Adipocyte (in vitro differentiated cells): Measurements from ENCODE around the gene SLC44A5.

Experiments
- DNase-seq: peaks from one replicate; pipeline ENCODE4 v3.0.0-alpha.2; 2015; ENCODE audit warnings: low read depth
- H3K27me3 ChIP-seq: replicated peaks from 2 replicates; pipeline ENCODE4 v1.7.0; 2013; ENCODE audit warnings: mild to moderate bottlenecking, low read length, moderate library complexity; ENCODE audit not compliant: control insufficient read depth, insufficient read depth
- H3K36me3 ChIP-seq: 2 replicates; pipeline ENCODE4 v1.7.0; 2013; ENCODE audit warnings: low read length, mild to moderate bottlenecking, moderate library complexity; ENCODE audit not compliant: control insufficient read depth, insufficient read depth, severe bottlenecking
- H3K4me1 ChIP-seq: 2 replicates; pipeline ENCODE4 v1.7.0; 2013; ENCODE audit warnings: mild to moderate bottlenecking, low read length, moderate library complexity; ENCODE audit not compliant: control insufficient read depth, insufficient read depth
- H3K4me3 ChIP-seq: 2 replicates; pipeline ENCODE4 v1.7.0; 2013; ENCODE audit warnings: mild to moderate bottlenecking, low read length, moderate library complexity
- H3K9ac ChIP-seq: 2 replicates; pipeline ENCODE4 v1.7.0; 2013; ENCODE audit warnings: mild to moderate bottlenecking, low read length, moderate library complexity
- H3K9me3 ChIP-seq: 2 replicates; pipeline ENCODE4 v1.7.0; 2013; ENCODE audit warnings: mild to moderate bottlenecking, low read length, moderate library complexity; ENCODE audit not compliant: control insufficient read depth

SLC44A5 gene

GRCh38 chr1:75543705-75544104 lies 67.2 kb downstream of the SLC44A5 start:
- Histone ChIP-seq H3K4me1 (no peaks in the 10 kb centered on the region), H3K4me3 (no peak overlapping the region), H3K9ac (no peak overlapping the region), H3K36me3 (no peaks in the 10 kb centered on the region), H3K9me3 (no peaks in the 10 kb centered on the region), H3K27me3 (no peaks in the 10 kb centered on the region)
- DNase-seq: no peak

- Histone ChIP-seq H3K9ac (no peak overlapping the region), H3K27me3 (no peaks in the 10 kb centered on the region), H3K36me3 (no peaks in the 10 kb centered on the region), H3K4me3 (no peak overlapping the region), H3K4me1 (no peaks in the 10 kb centered on the region), H3K9me3 (no peaks in the 10 kb centered on the region)
- no peak for DNase-seq
These were observed 67.9 kb downstream of the SLC44A5 start for GRCh38 chr1:75542818-75543570.

GRCh38 chr1:75539230-75540116 lies 71.4 kb downstream of the SLC44A5 start:
- H3K27me3 ChIP-seq: no peaks in the 10 kb centered on the region
- H3K36me3 ChIP-seq: no peaks in the 10 kb centered on the region
- no peaks in the 10 kb centered on the region for H3K4me1 ChIP-seq
- no peak overlapping the region for H3K4me3 ChIP-seq
- no peak overlapping the region for H3K9ac ChIP-seq
- no peak for DNase-seq
- no peaks in the 10 kb centered on the region for H3K9me3 ChIP-seq

GRCh38 chr1:75533085-75533484 lies 77.8 kb downstream of the SLC44A5 start:
- H3K9me3 ChIP-seq: no peaks in the 10 kb centered on the region
- no peaks in the 10 kb centered on the region for H3K36me3 ChIP-seq
- H3K27me3 ChIP-seq: no peaks in the 10 kb centered on the region
- no peaks in the 10 kb centered on the region for H3K4me1 ChIP-seq
- no peak overlapping the region for H3K9ac ChIP-seq
- no peak overlapping the region for H3K4me3 ChIP-seq
- DNase-seq: no peak

- Histone ChIP-seq H3K9ac (no peak overlapping the region), H3K27me3 (no peaks in the 10 kb centered on the region), H3K9me3 (no peaks in the 10 kb centered on the region), H3K36me3 (no peaks in the 10 kb centered on the region), H3K4me3 (no peak overlapping the region), H3K4me1 (no peaks in the 10 kb centered on the region)
- DNase-seq: no peak
These were observed 79.3 kb downstream of the SLC44A5 start for GRCh38 chr1:75531570-75531969.

- Histone ChIP-seq H3K36me3 (no peaks in the 10 kb centered on the region), H3K4me3 (no peak overlapping the region), H3K9ac (no peak overlapping the region), H3K9me3 (no peaks in the 10 kb centered on the region), H3K4me1 (no peaks in the 10 kb centered on the region), H3K27me3 (no peaks in the 10 kb centered on the region)
- DNase-seq: peak; percentile 22
These were observed 81.4 kb downstream of the SLC44A5 start for GRCh38 chr1:75529488-75529887.

GRCh38 chr1:75528001-75528400 lies 82.9 kb downstream of the SLC44A5 start:
- H3K27me3 ChIP-seq: no peaks in the 10 kb centered on the region
- no peaks in the 10 kb centered on the region for H3K9me3 ChIP-seq
- no peak overlapping the region for H3K9ac ChIP-seq
- H3K4me1 ChIP-seq: no peaks in the 10 kb centered on the region
- no peak for DNase-seq
- no peaks in the 10 kb centered on the region for H3K36me3 ChIP-seq
- H3K4me3 ChIP-seq: no peak overlapping the region

- H3K36me3 ChIP-seq: no peaks in the 10 kb centered on the region
- no peaks in the 10 kb centered on the region for H3K9me3 ChIP-seq
- H3K4me3 ChIP-seq: no peak overlapping the region
- peaks cover 3% of the 10 kb centered on the region for H3K4me1 ChIP-seq
- no peak for DNase-seq
- H3K27me3 ChIP-seq: no peaks in the 10 kb centered on the region
- no peak overlapping the region for H3K9ac ChIP-seq
These were observed 88.5 kb downstream of the SLC44A5 start for GRCh38 chr1:75522389-75522788.

GRCh38 chr1:75521658-75522057 lies 89.3 kb downstream of the SLC44A5 start:
- Histone ChIP-seq H3K9ac (no peak overlapping the region), H3K4me3 (no peak overlapping the region), H3K9me3 (no peaks in the 10 kb centered on the region), H3K27me3 (no peaks in the 10 kb centered on the region), H3K4me1 (peaks cover 3% of the 10 kb centered on the region), H3K36me3 (no peaks in the 10 kb centered on the region)
- no peak for DNase-seq

GRCh38 chr1:75520862-75521475 lies 89.9 kb downstream of the SLC44A5 start:
- no peaks in the 10 kb centered on the region for H3K27me3 ChIP-seq
- H3K4me3 ChIP-seq: no peak overlapping the region
- H3K36me3 ChIP-seq: no peaks in the 10 kb centered on the region
- H3K9ac ChIP-seq: no peak overlapping the region
- H3K9me3 ChIP-seq: no peaks in the 10 kb centered on the region
- DNase-seq: no peak
- peaks cover 3% of the 10 kb centered on the region for H3K4me1 ChIP-seq
